Sciatic nerve (tissue), 2 donors: Measurements from ENCODE around the gene SIPA1L3. TPM values are rescaled to one million over a fixed set of nuclear protein-coding genes. Genes with fewer than 3 reads are reported as not detected.
A peak's percentile ranks its signal among the peaks of the same experiment; 100 is the strongest.
"Not testable (repeated sequence)": the region's sequence is repeated elsewhere in the genome, so short reads cannot be mapped to it uniquely, and the experiment has no call there.

Experiments
- ATAC-seq: fragments of 200-7000 bp; cut with Tn5 transposase; one replicate; pipeline ENCODE4 v1.9.1; 2020; ENCODE audit warnings: mild to moderate bottlenecking, moderate library complexity
- DNase-seq: peaks from one replicate; pipeline ENCODE4 v3.0.0-alpha.2; 2020; ENCODE audit warnings: low spot score
- intact Hi-C: fragments of 100-400 bp; cut with DNase I; formaldehyde crosslinking; loops from one replicate; pipeline ENCODE4 v1.14.2; 2022
- total RNA-seq: library from RNA; stranded (reverse); fragmentation: NEBNext Ultra II Directional; extraction: Animal tissue kit (Norgen Biotek cat#: 25700); gene quantifications from one replicate; pipeline ENCODE4 v1.2.1, GENCODE V29; 2021
- donor health status: DM: no; HTN: no; CAD: no.
- donor health status: DM: no; HTN: no; CAD: no.

The SIPA1L3 gene
- total RNA-seq, 1 donor from 2014 or later: 26.1 TPM

GRCh38 chr19:37907735-37908455 lies 887 bp downstream of the SIPA1L3 start:
- ATAC-seq (no peak), DNase-seq (no peak)
- intact Hi-C loops: loop anchor here (10.0 kb wide), 1 partner anchor 187 kb away; no protein-coding TSS in a partner anchor

- DNase-seq: no peak
- intact Hi-C loops: loop anchor here (10.0 kb wide), 1 partner anchor 185 kb away; no protein-coding TSS in a partner anchor
- no peak for ATAC-seq
Observed at GRCh38 chr19:37909661-37910199, 2.7 kb downstream of the SIPA1L3 start.

- ATAC-seq: no peak
- no peak for DNase-seq
- intact Hi-C loops: no loop called here
Observed at GRCh38 chr19:37914908-37915307, 7.9 kb downstream of the SIPA1L3 start.

GRCh38 chr19:37920591-37921450 lies 13.8 kb downstream of the SIPA1L3 start:
- no peak for DNase-seq
- intact Hi-C loops: no loop called here
- no peak for ATAC-seq

GRCh38 chr19:37924573-37924972 lies 17.6 kb downstream of the SIPA1L3 start:
- intact Hi-C loops, DNase-seq, ATAC-seq: not testable (repeated sequence)

- DNase-seq: no peak
- no peak for ATAC-seq
- intact Hi-C loops: no loop called here
Observed at GRCh38 chr19:37925212-37925611, 18.2 kb downstream of the SIPA1L3 start.

- intact Hi-C loops: no loop called here
- ATAC-seq: no peak
- DNase-seq: no peak
Observed at GRCh38 chr19:37926255-37926654, 19.2 kb downstream of the SIPA1L3 start.

GRCh38 chr19:37926711-37927110 lies 19.7 kb downstream of the SIPA1L3 start:
- ATAC-seq (no peak), DNase-seq (no peak)
- intact Hi-C loops: no loop called here

- ATAC-seq (no peak), DNase-seq (no peak)
Observed at GRCh38 chr19:37928527-37929286, 21.7 kb downstream of the SIPA1L3 start.

GRCh38 chr19:37929355-37929923 lies 22.4 kb downstream of the SIPA1L3 start:
- DNase-seq (no peak), ATAC-seq (no peak)
- intact Hi-C loops: no loop called here

More at GRCh38 chr19:37928527-37929286, 21.7 kb downstream of the SIPA1L3 start:
- intact Hi-C loops: no loop called here

GRCh38 chr19:37930416-37930815 lies 23.4 kb downstream of the SIPA1L3 start:
- intact Hi-C loops: no loop called here
- DNase-seq (no peak), ATAC-seq (no peak)

- intact Hi-C loops: no loop called here
- DNase-seq (peak; percentile 60), ATAC-seq (peak; percentile 42)
Observed at GRCh38 chr19:37931881-37932655, 25.1 kb downstream of the SIPA1L3 start.

GRCh38 chr19:37932985-37933936 lies 26.3 kb downstream of the SIPA1L3 start:
- no peak for ATAC-seq
- no peak for DNase-seq
- intact Hi-C loops: no loop called here

- ATAC-seq (peak; percentile 64), DNase-seq (no peak)
- intact Hi-C loops: no loop called here
Observed at GRCh38 chr19:37933937-37934358, 26.9 kb downstream of the SIPA1L3 start.

- DNase-seq (no peak), ATAC-seq (no peak)
- intact Hi-C loops: no loop called here
Observed at GRCh38 chr19:37935341-37935740, 28.3 kb downstream of the SIPA1L3 start.

GRCh38 chr19:37936166-37936565 lies 29.2 kb downstream of the SIPA1L3 start:
- DNase-seq: no peak
- intact Hi-C loops: no loop called here
- no peak for ATAC-seq

- ATAC-seq (no peak), DNase-seq (no peak)
- intact Hi-C loops: no loop called here
Observed at GRCh38 chr19:37936886-37937285, 29.9 kb downstream of the SIPA1L3 start.
